Fibroblast of lung (primary cell): ENCODE results near the gene ZDHHC13. TPM values are rescaled to one million over a fixed set of nuclear protein-coding genes. Genes with fewer than 3 reads are reported as not detected.

ENCODE experiments used
- DNase-seq, 2 donors: peaks; one replicate each; pipeline versions ENCODE4 v3.0.0 to v3.0.0-alpha.2; 2010; ENCODE audit warnings: low read depth in 2 of 2
- H2AFZ ChIP-seq: 2 replicates; pipeline ENCODE4 v1.5.1; 2012; ENCODE audit warnings: low read length, control low read depth, inconsistent platforms
- H3K27ac ChIP-seq: 2 replicates; pipeline ENCODE4 v1.5.1; 2011; ENCODE audit warnings: low read length, control low read depth; ENCODE audit not compliant: insufficient read depth
- H3K27me3 ChIP-seq: 2 replicates; pipeline ENCODE4 v1.5.1; 2011; ENCODE audit warnings: mild to moderate bottlenecking, low read length; ENCODE audit not compliant: control insufficient read depth, insufficient read depth
- H3K36me3 ChIP-seq: 2 replicates; pipeline ENCODE4 v1.5.1; 2011; ENCODE audit warnings: low read length; ENCODE audit not compliant: control insufficient read depth, insufficient read depth
- H3K4me1 ChIP-seq: 2 replicates; pipeline ENCODE4 v1.5.1; 2011; ENCODE audit warnings: low read length; ENCODE audit not compliant: control insufficient read depth, insufficient read depth; ENCODE audit errors: extremely low read depth
- H3K4me2 ChIP-seq: 2 replicates; pipeline ENCODE4 v1.5.1; 2011; ENCODE audit warnings: low read length, control low read depth; ENCODE audit not compliant: insufficient read depth; ENCODE audit errors: extremely low read depth
- H3K4me3 ChIP-seq, 4 experiments: fragments of 200-600 bp in 1 of 4; sonication (generic) in 1 of 4; replicated peaks in 1 of 4; 2 replicates each; pipeline ENCODE4 v1.5.1; 2011 to 2016; ENCODE audit warnings: low read length in 4 of 4, low read depth in 3 of 4, mild to moderate bottlenecking in 3 of 4, control low read depth in 2 of 4, inconsistent platforms in 1 of 4, mixed read lengths in 1 of 4; ENCODE audit not compliant: insufficient read depth in 1 of 4; ENCODE audit errors: control extremely low read depth in 1 of 4
- H3K79me2 ChIP-seq: 2 replicates; pipeline ENCODE4 v1.5.1; 2012; ENCODE audit warnings: mild to moderate bottlenecking, low read length, inconsistent platforms; ENCODE audit not compliant: control insufficient read depth, insufficient read depth
- H3K9ac ChIP-seq: 2 replicates; pipeline ENCODE4 v1.5.1; 2011; ENCODE audit warnings: mild to moderate bottlenecking, low read length, control low read depth; ENCODE audit not compliant: insufficient read depth
- H3K9me3 ChIP-seq: 2 replicates; pipeline ENCODE4 v1.5.1; 2012; ENCODE audit warnings: low read depth, low read length; ENCODE audit not compliant: control insufficient read depth, insufficient read depth
- H4K20me1 ChIP-seq: 2 replicates; pipeline ENCODE4 v1.5.1; 2011; ENCODE audit warnings: low read length; ENCODE audit not compliant: control insufficient read depth, insufficient read depth; ENCODE audit errors: extremely low read depth
- EZH2 ChIP-seq: IDR thresholded peaks from 2 replicates; pipeline ENCODE4 v1.5.1; 2012; ENCODE audit warnings: low read length, control low read depth, mild to moderate bottlenecking; ENCODE audit errors: missing control alignments
- polyA plus RNA-seq, 2 donors: library from polyadenylated mRNA; depleted of rRNA in 1 of 2; stranded (reverse) in 1 of 2; unstranded in 1 of 2; fragments of >200 nt; gene quantifications; 2 replicates each; pipeline ENCODE4 v1.2.1, GENCODE V29; 2011 to 2012; ENCODE audit warnings: missing spikeins in 1 of 2
- total RNA-seq: library from RNA; depleted of rRNA; stranded (reverse); fragments of >200 nt; gene quantifications from 2 replicates; pipeline ENCODE4 v1.2.1, GENCODE V29; 2014
- TF ChIP-seq, protein P1 (sequence below), 2 donors: IDR thresholded peaks in 1 of 2; conservative IDR thresholded peaks in 1 of 2; 1 replicate in 1 of 2; 2 replicates in 1 of 2; pipeline ENCODE4 v1.5.1; 2011 to 2012; ENCODE audit warnings: low read length in 2 of 2, control low read depth in 1 of 2, inconsistent platforms in 1 of 2, low read depth in 1 of 2, mild to moderate bottlenecking in 1 of 2

The ZDHHC13 gene
- total and polyA plus RNA-seq, 2 donors (not counting 1 experiment from before 2014, with no cell fraction given), result 11.1 to 16.1 TPM

DNA sequence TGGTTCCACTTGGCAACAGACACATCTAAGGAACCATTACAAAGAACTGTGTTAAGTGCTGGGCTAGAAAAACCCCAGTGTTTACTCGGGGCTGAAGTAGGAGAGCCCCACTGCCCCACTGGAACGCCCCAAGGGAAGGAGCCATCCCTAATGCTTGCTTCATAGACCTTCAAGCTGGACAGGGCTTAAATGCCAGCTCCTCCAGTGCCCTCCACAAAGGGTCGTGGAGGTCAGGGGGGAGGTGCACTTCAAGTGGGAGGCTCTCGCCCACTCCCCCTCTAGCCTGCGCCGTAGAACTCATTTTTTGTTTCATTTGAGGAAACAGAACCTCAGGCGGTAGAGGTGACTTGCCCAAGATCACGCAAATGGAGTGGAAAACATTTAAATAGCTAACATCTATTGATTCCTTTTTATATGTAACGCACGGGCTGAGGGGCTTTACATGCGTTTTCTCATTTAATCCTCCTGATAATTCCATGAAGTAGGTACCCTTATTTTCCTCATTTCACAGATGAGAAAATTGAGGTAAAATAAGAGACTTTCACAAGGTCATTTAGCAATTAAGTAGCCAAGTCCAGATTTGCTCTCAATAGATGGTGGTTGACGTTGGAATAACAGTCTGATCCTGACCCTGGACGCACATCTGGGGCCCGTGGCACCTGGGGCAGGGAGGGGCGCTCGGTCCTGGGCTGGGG, 545 bp upstream of the ZDHHC13 start:
- Histone ChIP-seq H3K9ac (no peak overlapping the region), H3K36me3 (no peaks in the 10 kb centered on the region), H3K27ac (no peak overlapping the region), H4K20me1 (no peaks in the 10 kb centered on the region), H3K27me3 (peaks cover 10% of the 10 kb centered on the region), H3K9me3 (no peaks in the 10 kb centered on the region), H3K4me1 (no peaks in the 10 kb centered on the region), H3K4me2 (peak overlapping the region; percentile 88), H2AFZ (peak overlapping the region; percentile 77), H3K79me2 (no peaks in the 10 kb centered on the region), H3K4me3 (peak overlapping the region; percentile 47 to 97 (median 90))
- no peak for DNase-seq
- TF ChIP-seq, protein P1, sequence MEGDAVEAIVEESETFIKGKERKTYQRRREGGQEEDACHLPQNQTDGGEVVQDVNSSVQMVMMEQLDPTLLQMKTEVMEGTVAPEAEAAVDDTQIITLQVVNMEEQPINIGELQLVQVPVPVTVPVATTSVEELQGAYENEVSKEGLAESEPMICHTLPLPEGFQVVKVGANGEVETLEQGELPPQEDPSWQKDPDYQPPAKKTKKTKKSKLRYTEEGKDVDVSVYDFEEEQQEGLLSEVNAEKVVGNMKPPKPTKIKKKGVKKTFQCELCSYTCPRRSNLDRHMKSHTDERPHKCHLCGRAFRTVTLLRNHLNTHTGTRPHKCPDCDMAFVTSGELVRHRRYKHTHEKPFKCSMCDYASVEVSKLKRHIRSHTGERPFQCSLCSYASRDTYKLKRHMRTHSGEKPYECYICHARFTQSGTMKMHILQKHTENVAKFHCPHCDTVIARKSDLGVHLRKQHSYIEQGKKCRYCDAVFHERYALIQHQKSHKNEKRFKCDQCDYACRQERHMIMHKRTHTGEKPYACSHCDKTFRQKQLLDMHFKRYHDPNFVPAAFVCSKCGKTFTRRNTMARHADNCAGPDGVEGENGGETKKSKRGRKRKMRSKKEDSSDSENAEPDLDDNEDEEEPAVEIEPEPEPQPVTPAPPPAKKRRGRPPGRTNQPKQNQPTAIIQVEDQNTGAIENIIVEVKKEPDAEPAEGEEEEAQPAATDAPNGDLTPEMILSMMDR (conservative IDR thresholded peaks at IDR 0.05 in 1 of 2, IDR thresholded peaks at IDR 0.05 in 1 of 2; ENCODE audit: low read depth in 1 of 2, low read length in 2 of 2), result no peak
- TF ChIP-seq EZH2, result no peak

DNA sequence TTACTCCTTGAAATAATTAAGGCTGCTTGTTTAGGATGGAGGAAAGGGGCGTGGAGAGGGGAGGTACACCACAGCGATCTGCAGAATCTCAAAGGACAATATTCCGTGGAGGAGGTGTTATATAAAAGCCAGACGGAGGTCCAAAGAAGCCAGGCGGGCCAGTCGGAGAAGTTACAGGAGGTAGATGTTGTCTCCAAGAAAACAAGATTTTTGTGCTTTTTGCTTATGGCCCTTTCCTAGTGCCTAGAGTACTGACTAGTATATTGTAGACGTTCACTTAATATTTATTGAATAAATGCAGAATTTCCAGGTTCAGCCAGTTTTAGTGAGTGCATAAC, 761 bp downstream of the ZDHHC13 start:
- Histone ChIP-seq H3K4me2 (peak overlapping the region; percentile 94), H3K27ac (no peak overlapping the region), H3K27me3 (peaks cover 5% of the 10 kb centered on the region), H3K9ac (peak overlapping the region; percentile 73), H4K20me1 (no peaks in the 10 kb centered on the region), H3K79me2 (no peaks in the 10 kb centered on the region), H2AFZ (peak overlapping the region; percentile 84), H3K9me3 (no peaks in the 10 kb centered on the region), H3K4me3 (peak overlapping the region; percentile 47 to 97 (median 90)), H3K36me3 (no peaks in the 10 kb centered on the region), H3K4me1 (no peaks in the 10 kb centered on the region)
- DNase-seq, result peak in 1 of 2 donors; percentile 14
- TF ChIP-seq, protein P1 (conservative IDR thresholded peaks at IDR 0.05 in 1 of 2, IDR thresholded peaks at IDR 0.05 in 1 of 2; ENCODE audit: low read depth in 1 of 2, low read length in 2 of 2), result no peak
- TF ChIP-seq EZH2, result no peak

DNA sequence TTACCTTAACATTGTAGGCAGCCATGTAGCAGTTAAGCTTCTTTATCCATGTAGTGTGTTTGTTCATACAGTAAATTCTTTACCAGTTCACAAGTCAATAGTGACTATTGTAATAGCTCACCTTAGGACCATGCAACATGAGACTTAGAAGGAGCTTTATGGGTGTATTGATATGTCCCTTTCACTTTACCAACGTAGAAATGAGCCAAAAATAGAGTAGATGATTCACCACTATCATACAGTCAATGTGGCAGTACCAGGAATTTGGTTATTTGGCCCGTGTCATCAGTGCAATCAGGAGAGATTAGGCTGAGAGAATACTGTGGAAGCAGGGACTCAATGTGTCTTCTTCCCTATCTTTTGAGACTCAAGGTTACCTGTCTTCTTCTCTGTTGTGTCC, 4.7 kb downstream of the ZDHHC13 start:
- H3K9me3 ChIP-seq, result no peaks in the 10 kb centered on the region
- H3K36me3 ChIP-seq, result no peaks in the 10 kb centered on the region
- H3K27ac ChIP-seq, result no peak overlapping the region
- H3K4me3 ChIP-seq, result no peak overlapping the region
- no peak overlapping the region for H2AFZ ChIP-seq
- no peak overlapping the region for H3K4me2 ChIP-seq
- no peak overlapping the region for H3K9ac ChIP-seq
- H4K20me1 ChIP-seq, result no peaks in the 10 kb centered on the region
- no peak for TF ChIP-seq EZH2
- TF ChIP-seq, protein P1 (conservative IDR thresholded peaks at IDR 0.05 in 1 of 2, IDR thresholded peaks at IDR 0.05 in 1 of 2; ENCODE audit: low read depth in 1 of 2, low read length in 2 of 2), result no peak
- peak in 1 of 2 donors; percentile 25 for DNase-seq
- H3K79me2 ChIP-seq, result no peaks in the 10 kb centered on the region
- H3K4me1 ChIP-seq, result no peaks in the 10 kb centered on the region
- no peaks in the 10 kb centered on the region for H3K27me3 ChIP-seq
